ENCODE results near the gene STK17B. TPM values are rescaled to one million over a fixed set of nuclear protein-coding genes. Genes with fewer than 3 reads are reported as not detected.

The STK17B gene
- total RNA-seq = 10.4 and 28.7 TPM in 2 replicates

GRCh38 chr2:196171248-196171871 is at the start of gene STK17B:
Gene STK17B, minus strand, starts transcription at chr2:196171578. Its CDS starts 8,195 bp downstream, at chr2:196163383.

Other genes starting within 250 kb of the STK17B start
- under 0.01 and 0.32 TPM in 2 replicates for gene DNAH7, start 102.7 kb downstream of the STK17B start, total RNA-seq

Measured in epithelial cell of umbilical artery (primary cell).